ENCODE measurements around the gene FYTTD1.
"Not testable (repeated sequence)": the region's sequence is repeated elsewhere in the genome, so short reads cannot be mapped to it uniquely, and the experiment has no call there.

Gene FYTTD1, protein sequence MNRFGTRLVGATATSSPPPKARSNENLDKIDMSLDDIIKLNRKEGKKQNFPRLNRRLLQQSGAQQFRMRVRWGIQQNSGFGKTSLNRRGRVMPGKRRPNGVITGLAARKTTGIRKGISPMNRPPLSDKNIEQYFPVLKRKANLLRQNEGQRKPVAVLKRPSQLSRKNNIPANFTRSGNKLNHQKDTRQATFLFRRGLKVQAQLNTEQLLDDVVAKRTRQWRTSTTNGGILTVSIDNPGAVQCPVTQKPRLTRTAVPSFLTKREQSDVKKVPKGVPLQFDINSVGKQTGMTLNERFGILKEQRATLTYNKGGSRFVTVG

DNA sequence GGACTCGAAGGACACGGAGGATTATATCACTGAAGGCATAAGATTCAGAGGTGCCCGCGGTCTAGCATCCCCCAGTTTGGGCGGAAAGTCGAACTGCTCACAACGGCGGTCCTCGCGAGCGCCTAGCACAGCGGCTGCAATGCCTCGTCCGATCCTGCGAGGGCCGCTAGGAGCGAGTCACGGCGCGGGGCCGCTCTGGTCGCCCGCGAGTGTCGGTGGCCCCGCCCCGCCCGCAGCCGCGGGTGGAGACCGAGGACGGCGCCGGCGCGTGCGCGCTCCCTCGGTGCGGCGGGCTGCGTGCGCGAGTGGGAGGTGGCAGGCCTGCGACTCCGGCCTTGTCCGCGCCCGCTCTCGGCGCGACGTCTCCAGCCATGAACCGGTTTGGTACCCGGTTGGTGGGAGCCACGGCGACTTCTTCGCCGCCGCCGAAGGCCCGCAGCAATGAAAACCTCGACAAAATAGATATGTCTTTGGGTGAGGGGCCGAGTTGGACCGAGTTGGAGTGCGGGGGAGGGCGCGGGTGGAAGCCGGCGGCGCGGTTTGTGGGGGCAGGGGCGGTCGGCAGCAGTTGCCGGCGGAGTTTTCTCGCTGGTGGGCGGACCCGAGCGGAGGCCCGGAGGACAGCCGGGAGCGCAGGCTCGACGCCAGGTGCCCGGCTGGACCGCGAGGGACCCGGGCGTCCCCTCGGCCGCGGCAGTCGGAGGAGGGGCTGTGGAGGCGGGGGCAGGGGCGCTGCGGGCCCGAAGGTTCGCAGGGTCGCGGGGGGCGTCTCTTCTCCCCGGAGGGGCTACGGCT is at the start of gene FYTTD1:
Gene FYTTD1, plus strand, starts transcription at position 283 of the 795 bp plus-strand sequence. Its CDS starts 89 bp downstream, at position 372.
- peak; percentile 93 for DNase-seq

DNA sequence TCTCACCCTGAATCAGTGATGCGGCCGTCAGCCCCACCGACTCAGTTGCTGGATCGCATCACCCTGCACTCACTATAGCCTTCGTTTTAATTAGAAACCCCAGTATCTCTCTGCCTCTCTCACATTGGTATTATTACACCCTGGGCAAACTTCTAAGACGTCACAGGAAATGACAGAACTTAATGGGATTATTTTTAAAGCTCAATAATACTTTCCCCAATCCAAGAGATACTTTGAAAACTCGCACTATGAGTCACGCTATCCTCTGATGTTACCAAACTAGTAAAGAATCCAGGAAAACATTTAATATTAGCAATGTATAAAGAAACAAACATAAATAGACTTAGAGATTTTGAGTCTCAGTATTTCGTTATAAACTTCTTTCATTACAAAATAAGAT is 49.6 kb upstream of the FYTTD1 start:
- no peak for DNase-seq

DNA sequence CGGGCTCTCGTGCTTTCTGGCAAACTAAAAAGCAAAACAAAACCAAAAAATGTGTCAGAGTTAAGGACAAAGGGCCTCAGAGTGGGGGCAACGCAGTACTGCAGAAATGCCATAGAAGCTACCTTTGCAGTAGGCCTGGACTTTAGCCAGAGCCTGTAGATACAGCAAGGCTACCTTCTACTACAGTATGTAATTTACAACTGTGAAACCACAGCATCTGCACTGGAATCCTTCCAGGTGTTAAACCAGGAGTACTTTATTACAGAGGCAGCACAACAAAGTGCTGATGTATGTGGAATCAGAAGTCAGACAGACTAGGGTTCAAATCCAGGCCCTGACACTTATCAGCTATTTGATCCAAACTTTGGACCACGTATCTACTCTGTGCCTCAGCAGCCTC is 47.8 kb upstream of the FYTTD1 start:
- no peak for DNase-seq

DNA sequence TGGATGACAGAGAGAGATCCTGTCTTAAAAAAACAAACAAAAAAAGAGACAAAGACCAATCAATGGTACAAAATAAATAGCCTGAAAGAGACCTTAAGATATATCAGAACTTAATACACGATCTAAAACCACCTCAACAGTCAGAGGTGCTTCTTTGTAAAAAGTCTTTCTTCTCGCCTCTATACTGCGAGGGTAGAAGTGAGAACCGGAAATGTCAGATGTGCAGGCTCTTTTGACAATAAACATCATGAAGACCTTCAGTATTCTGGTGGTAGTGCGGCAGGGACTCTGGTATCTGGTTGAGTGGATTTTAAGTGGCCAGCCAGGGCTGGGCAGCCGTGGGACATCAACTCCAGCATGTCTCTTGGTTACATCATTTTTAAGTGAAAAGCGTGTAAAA is 43.0 kb upstream of the FYTTD1 start:
- DNase-seq, result no peak

DNA sequence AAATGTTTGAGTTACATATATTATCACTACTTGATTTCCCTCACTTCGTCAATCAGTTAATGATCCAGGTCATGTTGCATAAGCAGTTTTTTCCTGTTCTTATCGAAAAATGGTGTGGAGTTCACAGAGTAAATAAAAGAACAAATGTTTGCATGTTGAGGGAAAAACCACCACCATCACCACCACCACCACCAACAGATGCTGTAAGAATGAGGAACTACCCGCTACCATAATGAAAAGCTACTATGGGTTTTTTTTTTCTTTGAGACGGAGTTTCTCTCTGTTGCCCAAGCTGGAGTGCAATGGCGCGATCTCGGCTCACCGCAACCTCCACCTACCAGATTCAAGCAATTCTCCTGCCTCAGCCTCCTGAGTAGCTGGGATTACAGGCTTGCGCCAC is 40.5 kb upstream of the FYTTD1 start:
- no peak for DNase-seq

DNA sequence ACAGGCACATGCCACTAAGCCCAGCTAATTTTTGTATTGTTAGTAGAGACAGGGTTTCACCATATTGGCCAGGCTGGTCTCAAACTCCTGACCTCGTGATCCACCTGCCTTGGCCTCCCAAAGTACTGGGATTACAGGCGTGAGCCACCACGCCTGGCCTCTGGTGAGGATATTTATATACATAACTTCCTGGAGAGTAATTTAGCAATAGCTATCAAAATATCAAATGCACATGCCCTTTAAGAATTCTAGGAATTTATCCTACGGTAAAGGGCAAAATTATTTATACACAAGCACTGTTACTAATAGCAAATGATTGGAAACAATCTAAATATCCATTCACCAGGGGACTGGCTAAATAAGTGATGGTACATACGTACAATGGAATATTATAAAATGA is 38.7 kb upstream of the FYTTD1 start:
- not testable (repeated sequence) for DNase-seq

DNA sequence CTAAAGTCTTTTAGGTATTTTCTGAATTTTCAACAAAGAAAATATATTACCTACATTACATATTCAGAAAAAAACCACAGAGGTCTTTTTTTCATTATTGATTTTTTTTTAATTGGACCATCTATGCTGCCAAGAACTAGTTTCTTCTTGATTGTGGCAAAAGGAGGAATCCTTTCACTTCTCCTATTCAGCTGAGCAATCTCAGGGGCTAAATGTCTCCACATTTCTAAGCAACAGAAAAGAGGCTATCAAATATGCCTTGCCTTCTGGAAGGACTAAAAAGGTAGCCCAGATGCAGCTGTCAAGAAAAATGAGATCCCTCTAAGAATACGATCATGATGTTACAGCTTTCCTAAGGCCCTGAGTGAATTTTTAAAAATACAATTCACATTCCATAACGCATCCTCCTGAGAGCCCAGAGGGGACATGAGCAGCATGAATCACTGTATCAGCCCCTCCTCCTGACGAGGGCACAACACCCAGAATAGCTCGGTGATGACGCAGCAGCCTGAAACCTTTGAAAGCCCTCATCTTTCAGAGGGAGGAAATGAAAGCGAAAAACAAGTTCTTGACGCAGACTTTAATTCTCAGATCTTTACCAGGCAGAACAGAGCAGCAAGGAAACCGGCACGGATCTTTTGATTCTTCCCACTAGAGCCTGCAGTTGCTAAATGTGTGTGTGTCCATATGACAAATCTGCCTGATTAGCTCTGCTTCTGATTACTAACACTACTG is 37.5 kb upstream of the FYTTD1 start:
- peak; percentile 78 for DNase-seq

DNA sequence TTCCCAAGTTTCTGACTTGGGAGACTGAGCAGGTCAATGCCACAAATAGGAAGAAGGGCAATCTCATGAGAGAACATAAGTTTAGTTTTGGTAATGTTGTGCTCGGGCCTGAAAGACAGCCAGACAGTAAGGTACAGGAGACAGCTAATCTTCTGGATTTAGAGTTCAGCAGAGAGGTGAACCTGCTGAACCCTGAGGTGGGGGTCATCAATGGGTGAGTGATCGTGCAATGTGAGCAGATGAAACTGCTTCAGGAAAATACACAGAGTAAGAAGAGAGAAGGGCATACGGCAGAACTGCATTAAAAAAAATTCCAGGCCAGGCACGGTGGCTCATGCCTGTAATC is 36.2 kb upstream of the FYTTD1 start:
- DNase-seq, result no peak

DNA sequence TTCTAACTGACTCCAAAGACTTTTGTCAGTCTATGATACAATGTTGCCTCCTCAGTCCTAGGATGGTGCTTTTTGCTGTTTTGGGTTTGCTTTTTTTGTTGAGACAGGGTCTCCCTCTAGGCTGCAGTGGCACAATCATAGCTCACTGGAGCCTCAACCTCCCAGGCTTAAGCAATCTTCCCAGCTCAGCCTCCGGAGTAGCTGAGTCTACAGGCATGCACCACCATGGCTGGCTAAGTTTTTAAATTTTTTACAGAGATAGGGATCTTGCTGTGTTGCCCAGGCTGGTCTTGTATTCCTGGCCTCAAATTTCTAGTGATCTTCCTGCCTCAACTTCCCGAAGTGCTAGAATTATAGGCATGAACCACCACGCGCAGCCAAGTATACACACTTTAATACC is 35.4 kb upstream of the FYTTD1 start:
- no peak for DNase-seq

DNA sequence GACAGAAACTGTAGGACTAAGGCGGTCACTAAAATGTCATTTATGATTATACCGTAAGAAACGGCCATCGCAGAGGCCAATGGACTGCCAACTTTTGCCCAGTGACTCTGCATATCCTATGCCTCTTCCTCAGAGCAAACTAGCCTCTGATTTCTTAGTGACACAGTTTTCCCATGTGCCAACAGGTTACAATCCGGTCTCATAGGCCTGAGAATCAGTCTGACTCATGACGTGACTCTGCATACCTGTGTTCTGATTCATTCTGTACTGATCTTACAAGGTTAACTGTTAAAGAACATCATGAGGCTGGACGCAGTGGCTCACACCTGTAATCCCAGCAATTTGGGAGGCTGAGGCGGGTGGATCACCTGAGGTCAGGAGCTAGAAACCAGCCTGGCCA is 30.8 kb upstream of the FYTTD1 start:
- no peak for DNase-seq

DNA sequence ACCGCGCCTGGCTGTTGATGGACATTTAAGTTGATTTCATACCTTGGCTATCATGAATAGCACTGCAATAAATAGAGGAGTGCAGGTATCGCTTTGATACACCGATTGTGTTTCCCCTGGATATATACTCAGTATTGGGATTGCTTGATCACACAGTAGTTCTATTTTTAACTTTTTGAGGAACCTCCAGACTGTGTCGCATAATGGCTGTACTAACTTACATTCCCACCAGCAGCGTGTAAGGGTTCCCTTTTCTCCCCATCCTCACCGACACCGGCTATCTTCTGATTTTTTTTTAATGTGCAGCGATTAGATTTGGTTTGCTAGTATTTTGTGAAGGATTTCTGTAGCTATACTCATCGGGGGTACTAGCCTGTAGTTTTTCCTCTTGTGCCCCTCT is 29.0 kb upstream of the FYTTD1 start:
- DNase-seq, result no peak

DNA sequence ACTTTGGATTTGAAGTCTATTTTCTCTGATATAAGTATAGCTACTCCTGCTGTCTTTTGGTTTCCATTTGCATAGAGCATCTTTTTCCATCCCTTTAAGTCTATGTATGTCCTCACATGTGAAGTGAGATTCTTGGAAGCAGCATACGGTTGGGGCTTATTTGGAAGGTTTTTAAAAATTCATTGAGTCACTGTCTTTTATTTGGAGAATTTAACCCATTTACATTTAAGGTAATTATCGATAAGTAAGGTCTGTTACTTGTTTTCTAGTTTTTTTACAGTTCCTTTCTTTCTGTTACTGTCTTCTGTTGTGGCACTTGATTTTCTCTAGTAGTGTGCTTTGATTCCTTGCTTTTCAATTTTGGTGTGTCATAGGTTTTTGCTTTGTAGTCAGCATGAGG is 26.9 kb upstream of the FYTTD1 start:
- DNase-seq, result no peak

DNA sequence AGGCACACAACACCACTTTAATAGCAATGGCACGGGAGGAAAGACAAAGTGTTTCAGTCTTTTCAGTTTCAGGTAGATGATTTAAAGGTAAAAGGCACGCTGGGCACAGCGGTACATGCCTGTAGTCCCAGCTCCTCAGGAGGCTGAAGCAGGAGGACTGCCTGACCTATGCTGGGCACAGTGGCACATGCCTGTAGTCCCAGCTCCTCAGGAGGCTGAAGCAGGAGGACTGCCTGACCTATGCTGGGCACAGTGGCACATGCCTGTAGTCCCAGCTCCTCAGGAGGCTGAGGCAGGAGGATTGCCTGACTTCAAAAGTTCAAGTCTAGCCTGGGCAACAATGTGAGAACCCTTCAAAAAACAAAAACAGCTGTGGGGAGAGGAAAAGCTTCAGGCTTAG is 21.8 kb upstream of the FYTTD1 start:
- DNase-seq, result not testable (repeated sequence)

DNA sequence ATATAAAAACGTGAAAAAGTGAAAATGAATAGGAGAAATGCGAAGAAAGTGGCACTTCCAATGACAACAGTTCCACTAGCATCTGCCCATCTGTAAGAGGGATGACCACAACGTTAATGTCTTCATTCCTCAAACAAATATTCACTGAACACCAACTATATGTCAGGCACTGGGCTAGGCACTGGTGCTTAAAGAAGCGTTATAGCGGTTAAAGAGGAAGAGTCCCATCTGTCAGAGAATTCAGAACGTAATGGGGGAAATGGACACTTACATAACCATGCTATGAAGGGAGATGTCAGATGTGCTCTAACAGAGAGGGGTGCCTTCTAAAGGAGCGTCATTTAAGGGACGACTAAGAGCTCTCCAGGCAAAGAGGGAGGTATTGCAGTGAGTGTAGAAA is 21.2 kb upstream of the FYTTD1 start:
- DNase-seq, result no peak

DNA sequence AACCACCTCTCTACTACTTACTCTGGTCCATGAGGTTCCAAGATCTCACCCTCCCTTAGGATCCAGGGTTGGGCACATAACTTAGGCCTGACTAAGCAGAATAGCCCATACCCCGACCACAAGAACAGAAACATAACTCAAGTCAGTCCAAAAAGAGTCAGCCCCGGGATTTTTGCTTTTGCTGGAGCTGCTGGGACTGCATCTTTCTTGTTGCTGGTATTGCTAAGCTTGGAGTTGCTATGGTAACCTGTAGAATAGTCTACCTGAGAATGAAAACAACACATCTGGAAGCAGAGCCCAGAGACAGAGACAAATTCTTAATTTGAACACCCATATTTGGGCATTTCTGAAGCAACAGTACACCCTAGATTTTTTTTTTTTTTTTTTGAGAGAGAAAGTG is 19.5 kb upstream of the FYTTD1 start:
- no peak for DNase-seq

DNA sequence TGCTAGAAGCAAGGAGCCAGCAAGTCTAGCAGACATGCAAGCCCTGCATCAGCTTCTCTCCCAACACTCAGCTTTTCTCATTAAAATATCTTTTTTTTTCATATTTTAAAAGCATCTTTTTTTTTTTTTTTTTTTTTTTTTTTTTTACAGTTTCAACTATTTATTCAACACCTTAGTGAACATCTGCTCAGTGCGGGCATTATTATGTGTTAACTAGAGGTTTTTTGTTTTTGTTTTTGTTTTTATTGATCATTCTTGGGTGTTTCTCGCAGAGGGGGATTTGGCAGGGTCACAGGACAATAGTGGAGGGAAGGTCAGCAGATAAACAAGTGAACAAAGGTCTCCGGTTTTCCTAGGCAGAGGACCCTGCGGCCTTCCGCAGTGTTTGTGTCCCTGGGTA is 18.9 kb upstream of the FYTTD1 start:
- not testable (repeated sequence) for DNase-seq

DNA sequence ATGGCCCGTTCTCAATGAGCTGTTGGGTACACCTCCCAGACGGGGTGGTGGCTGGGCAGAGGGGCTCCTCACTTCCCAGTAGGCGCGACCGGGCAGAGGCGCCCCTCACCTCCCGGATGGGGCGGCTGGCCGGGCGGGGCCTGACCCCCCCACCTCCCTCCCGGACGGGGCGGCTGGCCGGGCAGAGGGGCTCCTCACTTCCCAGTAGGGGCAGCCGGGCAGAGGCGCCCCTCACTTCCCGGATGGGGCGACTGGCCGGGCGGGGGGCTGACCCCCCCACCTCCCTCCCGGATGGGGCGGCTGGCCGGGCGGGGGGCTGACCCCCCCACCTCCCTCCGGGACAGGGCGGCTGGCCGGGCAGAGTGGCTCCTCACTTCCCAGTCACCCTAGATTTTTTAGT is 18.2 kb upstream of the FYTTD1 start:
- DNase-seq, result not testable (repeated sequence)

DNA sequence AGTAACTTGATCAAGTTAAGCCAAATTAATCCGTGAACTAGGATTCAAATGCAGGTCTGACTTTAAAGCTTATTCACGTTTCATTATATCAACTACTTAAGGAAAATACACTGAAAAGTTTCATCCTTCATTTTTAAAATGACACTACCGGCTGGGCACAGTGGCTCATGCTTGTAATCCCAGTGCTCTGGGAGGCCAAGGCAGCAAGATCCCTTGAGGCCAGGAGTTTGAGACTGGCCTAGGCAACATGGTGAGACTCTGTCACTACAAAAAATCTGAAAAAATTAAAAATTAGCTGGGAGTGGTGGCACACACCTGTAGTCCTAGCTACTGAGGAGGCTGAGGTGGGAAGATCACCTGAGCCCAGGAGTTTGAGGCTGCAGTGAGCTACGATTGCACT is 16.6 kb upstream of the FYTTD1 start:
- no peak for DNase-seq

DNA sequence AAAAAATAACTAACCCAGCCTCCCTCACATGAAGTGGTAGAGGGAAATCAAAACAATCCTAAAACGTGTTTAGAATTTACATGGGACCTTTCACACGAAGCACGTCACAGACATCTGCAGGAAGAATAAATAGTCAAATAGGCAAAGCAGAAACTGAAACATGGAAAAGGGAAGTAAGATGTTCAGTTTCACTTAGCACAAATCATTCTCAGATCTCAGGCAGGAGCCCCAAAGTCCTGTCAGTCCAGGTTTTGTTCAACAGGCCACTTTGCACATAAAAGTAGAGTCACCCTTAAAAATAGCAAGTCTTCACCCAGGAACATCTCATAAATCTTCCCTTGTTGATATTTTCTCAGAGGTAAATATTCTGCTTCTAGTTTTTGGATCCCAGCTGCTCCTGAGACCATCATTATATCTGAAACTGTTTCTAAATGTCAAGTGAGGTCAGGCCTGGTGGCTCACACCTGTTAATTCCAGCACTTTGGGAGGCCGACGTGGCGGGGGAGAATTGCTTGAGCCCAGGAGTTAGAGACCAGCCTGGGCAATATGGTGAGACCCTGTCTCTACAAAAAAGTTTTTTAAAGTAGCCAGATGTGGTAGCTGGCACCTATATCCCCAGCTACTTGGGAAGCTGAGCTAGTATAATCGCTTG is 14.9 kb upstream of the FYTTD1 start:
- DNase-seq, result no peak

DNA sequence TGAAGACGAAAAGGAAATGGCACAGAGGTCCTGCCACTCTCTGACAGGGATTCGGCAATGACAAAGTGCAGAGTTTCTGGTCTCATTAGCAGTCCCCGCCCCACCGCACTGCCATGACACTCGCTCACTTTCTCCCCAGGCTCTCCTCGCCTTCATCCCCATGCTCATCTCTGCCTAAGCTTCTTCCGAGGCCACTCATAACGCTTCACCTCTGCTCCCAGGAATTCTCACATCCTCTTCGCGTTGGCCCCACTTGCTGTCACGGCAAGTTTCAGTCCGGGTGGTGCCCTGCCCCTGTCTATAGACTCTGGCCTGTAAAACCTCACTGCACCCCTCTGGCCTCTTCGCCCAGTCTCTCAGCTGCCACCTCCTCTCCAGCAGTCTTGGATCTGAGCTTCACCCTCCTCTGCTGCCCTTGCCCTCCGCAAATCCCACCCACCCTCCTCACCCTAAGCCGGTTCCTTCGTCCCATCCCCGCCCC is 13.6 kb upstream of the FYTTD1 start:
- peak; percentile 50 for DNase-seq

DNA sequence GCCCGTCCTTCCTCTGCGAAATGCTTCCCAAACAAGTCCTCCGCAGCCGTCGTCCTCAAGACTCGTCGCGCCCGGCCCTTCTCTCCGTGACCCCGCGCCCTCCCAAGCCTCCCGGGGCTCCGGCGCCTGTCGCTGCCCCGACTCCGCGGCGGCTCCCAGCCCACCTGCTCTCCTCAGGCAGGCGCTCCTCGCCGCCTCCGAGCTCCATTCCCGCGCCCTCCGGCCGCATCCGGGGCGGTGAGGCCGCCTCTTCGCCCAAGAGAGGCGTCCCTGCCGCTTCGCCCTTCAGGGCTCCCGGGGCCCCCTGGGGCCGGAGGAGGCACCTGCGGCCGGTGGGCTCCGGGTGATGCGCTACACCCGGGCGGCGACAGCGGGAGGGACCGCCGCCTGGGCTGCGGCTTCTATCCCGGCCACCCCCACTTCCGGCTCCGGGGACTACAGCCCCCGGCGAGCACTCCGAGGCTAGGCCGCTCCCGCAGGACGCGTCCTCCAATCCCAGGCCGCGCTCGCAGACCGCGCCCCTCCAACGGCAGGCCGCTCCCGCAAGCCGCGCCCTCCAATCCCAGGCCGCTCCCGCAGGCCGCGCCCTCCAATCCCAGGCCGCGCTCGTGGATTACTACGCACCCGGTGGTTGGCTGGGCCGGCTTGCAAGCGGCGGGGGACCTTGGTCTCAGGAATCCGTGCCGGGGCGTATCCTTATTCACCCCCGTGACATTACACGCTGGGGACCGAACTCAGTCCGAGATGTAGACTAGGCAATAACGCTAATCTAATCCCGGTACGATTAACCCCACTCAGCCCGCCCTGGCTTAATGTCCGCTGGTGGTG is 13.0 kb upstream of the FYTTD1 start, which contains the start of gene RUBCN:
Gene RUBCN, minus strand, starts transcription at position 414 of the 828 bp plus-strand sequence. Its CDS starts 185 bp downstream, at position 229.
- peak; percentile 91 for DNase-seq

DNA sequence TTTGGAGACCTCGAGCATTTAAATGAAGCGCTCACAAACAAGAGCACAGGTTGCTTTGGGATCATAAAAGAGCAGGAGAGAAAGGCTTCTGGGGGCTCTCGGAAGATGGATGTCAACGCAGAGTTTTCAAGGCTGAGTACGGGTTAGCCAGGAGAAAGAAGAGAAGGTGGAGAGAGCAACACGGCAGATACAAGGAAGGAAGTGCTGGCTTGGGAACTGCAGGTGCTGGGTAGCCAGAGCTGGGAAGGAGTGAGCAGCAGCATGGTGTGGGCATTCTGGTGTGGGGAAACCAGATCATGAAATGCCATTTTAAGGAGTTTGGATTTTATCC is 12.4 kb upstream of the FYTTD1 start:
- DNase-seq, result no peak

All from activated T-cell treated with anti-CD3 and anti-CD28 coated beads, Interleukin-2, amount 50 U/mL, for 1 hour (primary cell).